Endothelial cell of umbilical vein (primary cell): Measurements from ENCODE around the gene TBC1D8.

Experiments used
- CTCF ChIP-seq, 2 donors: IDR thresholded peaks; 1 replicate in 1 of 2; 2 replicates in 1 of 2; pipeline ENCODE4 v1.5.1; 2011; ENCODE audit warnings: low read length in 2 of 2, mild to moderate bottlenecking in 2 of 2, moderate library complexity in 2 of 2, control low read depth in 1 of 2, inconsistent platforms in 1 of 2, low read depth in 1 of 2; ENCODE audit not compliant: insufficient read depth in 1 of 2; ENCODE audit errors: extremely low read depth in 1 of 2
- POLR2A ChIP-seq: IDR thresholded peaks from 2 replicates; pipeline ENCODE4 v1.6.1; 2012; ENCODE audit warnings: low read depth, mild to moderate bottlenecking, control low read depth, low read length

- TF ChIP-seq CTCF (IDR thresholded peaks at IDR 0.05; ENCODE audit: extremely low read depth in 1 of 2, insufficient read depth in 1 of 2, low read depth in 1 of 2, low read length in 2 of 2) (no peak), POLR2A (no peak)
Observed at GRCh38 chr2:101145406-101145805, 5.8 kb downstream of the TBC1D8 start.
